Loucy (cell line): ENCODE data around the gene MYO1E.

ENCODE experiments used
- H2AFZ ChIP-seq: fragments of 200-600 bp; sonication (generic); 2 replicates; pipeline ENCODE4 v1.6.0; 2016; ENCODE audit warnings: antibody characterized with exemption, mild to moderate bottlenecking, low read length, moderate library complexity
- H3F3A ChIP-seq: fragments of 200-600 bp; 2 replicates; pipeline ENCODE4 v1.6.0; 2016; ENCODE audit warnings: antibody characterized with exemption, low read depth, mild to moderate bottlenecking
- H3K27me3 ChIP-seq: fragments of 200-600 bp; sonication (generic); 2 replicates; pipeline ENCODE4 v1.6.1; 2014; ENCODE audit warnings: low read length, mild to moderate bottlenecking; ENCODE audit not compliant: insufficient read depth, poor library complexity, severe bottlenecking
- H3K36me3 ChIP-seq: fragments of 200-600 bp; sonication (generic); 2 replicates; pipeline ENCODE4 v1.6.1; 2016; ENCODE audit warnings: low read length; ENCODE audit not compliant: insufficient read depth
- H3K4me1 ChIP-seq: fragments of 200-600 bp; sonication (generic); 2 replicates; pipeline ENCODE4 v1.5.1; 2014; ENCODE audit warnings: low read length, mild to moderate bottlenecking; ENCODE audit not compliant: insufficient read depth, poor library complexity, severe bottlenecking
- H3K4me2 ChIP-seq: fragments of 200-600 bp; sonication (generic); 2 replicates; pipeline ENCODE4 v1.6.0; 2014; ENCODE audit warnings: antibody characterized with exemption, low read length, low read depth, mild to moderate bottlenecking; ENCODE audit not compliant: poor library complexity, severe bottlenecking
- H3K4me3 ChIP-seq: fragments of 200-600 bp; sonication (generic); 2 replicates; pipeline ENCODE4 v1.5.1; 2014; ENCODE audit warnings: low read length, mild to moderate bottlenecking, mixed read lengths; ENCODE audit not compliant: poor library complexity, severe bottlenecking
- H3K79me2 ChIP-seq: fragments of 200-600 bp; sonication (generic); 2 replicates; pipeline ENCODE4 v1.6.1; 2014; ENCODE audit warnings: low read length; ENCODE audit not compliant: insufficient read depth
- H3K9ac ChIP-seq: fragments of 200-600 bp; sonication (generic); 2 replicates; pipeline ENCODE4 v1.6.0; 2014; ENCODE audit warnings: mild to moderate bottlenecking, low read depth, low read length, moderate library complexity; ENCODE audit not compliant: poor library complexity, severe bottlenecking
- H3K9me2 ChIP-seq: fragments of 200-600 bp; sonication (generic); replicated peaks from 2 replicates; pipeline ENCODE4 v1.6.1; 2016; ENCODE audit warnings: low read depth, low read length, mixed read lengths
- H3K9me3 ChIP-seq: fragments of 200-600 bp; sonication (generic); 2 replicates; pipeline ENCODE4 v1.6.1; 2014; ENCODE audit warnings: mild to moderate bottlenecking, antibody characterized with exemption, low read length, low read depth; ENCODE audit not compliant: insufficient read depth
- H4K20me1 ChIP-seq: fragments of 200-600 bp; sonication (generic); 2 replicates; pipeline ENCODE4 v1.6.0; 2014; ENCODE audit warnings: antibody characterized with exemption, low read length, mild to moderate bottlenecking; ENCODE audit not compliant: insufficient read depth, poor library complexity, severe bottlenecking
- EZH2phosphoT487 ChIP-seq: fragments of 200-600 bp; IDR thresholded peaks from 2 replicates; pipeline ENCODE4 v1.6.1; 2018; ENCODE audit warnings: antibody characterized with exemption, mild to moderate bottlenecking, moderate library complexity, borderline replicate concordance
- TF ChIP-seq, protein P1 (sequence below): fragments of 200-600 bp; sonication (generic); conservative IDR thresholded peaks from 2 replicates; pipeline ENCODE4 v1.5.1; 2014; ENCODE audit warnings: mild to moderate bottlenecking, antibody characterized with exemption, low read length

Gene MYO1E

DNA sequence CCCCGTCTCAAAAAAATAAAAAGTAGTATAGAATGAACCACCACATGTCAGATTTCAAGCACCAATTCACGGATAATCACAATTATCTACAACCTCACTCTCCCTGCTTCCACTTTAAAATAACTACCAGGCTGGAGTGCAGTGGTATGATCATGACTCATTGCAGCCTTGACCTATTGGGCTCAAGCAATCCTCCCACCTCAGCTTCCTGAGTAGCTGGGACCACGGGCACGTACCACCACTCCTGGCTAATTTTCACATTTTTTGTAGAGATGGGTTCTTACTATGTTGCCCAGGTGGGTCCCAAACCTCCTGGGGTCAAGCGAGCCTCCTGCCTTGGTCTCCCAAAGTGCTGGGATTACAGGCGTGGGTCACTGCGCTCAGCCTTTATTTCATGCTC lies 204.1 kb downstream of the MYO1E start:
- Histone ChIP-seq H3K79me2 (no peaks in the 10 kb centered on the region), H3K9me3 (no peaks in the 10 kb centered on the region), H3K27me3 (no peaks in the 10 kb centered on the region), H3K9me2 (no peaks in the 10 kb centered on the region), H3K4me2 (peak overlapping the region; percentile 32), H3K4me3 (no peak overlapping the region), H3K4me1 (peaks cover 31% of the 10 kb centered on the region), H3F3A (no peaks in the 10 kb centered on the region), H3K9ac (no peak overlapping the region), H2AFZ (no peak overlapping the region), H4K20me1 (no peaks in the 10 kb centered on the region), H3K36me3 (no peaks in the 10 kb centered on the region)
- TF ChIP-seq EZH2phosphoT487 = no peak
- TF ChIP-seq, protein P1, sequence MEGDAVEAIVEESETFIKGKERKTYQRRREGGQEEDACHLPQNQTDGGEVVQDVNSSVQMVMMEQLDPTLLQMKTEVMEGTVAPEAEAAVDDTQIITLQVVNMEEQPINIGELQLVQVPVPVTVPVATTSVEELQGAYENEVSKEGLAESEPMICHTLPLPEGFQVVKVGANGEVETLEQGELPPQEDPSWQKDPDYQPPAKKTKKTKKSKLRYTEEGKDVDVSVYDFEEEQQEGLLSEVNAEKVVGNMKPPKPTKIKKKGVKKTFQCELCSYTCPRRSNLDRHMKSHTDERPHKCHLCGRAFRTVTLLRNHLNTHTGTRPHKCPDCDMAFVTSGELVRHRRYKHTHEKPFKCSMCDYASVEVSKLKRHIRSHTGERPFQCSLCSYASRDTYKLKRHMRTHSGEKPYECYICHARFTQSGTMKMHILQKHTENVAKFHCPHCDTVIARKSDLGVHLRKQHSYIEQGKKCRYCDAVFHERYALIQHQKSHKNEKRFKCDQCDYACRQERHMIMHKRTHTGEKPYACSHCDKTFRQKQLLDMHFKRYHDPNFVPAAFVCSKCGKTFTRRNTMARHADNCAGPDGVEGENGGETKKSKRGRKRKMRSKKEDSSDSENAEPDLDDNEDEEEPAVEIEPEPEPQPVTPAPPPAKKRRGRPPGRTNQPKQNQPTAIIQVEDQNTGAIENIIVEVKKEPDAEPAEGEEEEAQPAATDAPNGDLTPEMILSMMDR = no peak

DNA sequence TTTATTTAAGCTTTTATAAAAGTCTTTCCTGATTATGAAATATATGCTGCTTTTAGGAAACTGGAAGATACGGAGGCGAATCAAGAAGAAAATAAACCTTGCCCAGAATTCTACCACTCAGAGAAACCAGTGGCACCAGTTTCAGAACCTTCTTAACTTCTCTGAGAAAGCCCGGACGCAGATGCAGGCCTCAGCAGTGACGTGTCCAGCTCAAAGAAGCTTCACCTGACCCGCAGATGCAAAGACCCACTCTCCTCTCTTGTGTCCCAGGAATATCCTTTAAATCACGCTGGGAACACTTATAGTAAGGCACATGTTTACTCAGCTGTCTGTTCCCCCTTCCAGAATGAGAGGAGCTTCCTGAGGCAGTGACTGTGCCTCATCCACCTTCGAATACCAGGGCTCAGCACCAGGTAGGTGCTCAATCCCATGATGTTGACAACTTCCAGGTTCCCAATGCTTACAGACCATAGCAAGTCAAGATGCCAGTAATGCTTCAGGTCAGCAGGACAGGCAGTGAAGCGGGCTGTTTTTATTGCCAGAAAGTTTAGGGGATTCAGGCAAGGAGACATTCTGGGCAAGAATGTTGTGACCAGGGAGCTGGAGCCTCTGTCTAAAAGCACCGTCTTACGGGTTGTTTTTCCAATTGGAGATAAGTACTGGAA lies 205.9 kb downstream of the MYO1E start:
- H3K4me1 ChIP-seq = peaks cover 31% of the 10 kb centered on the region
- no peaks in the 10 kb centered on the region for H3K36me3 ChIP-seq
- H3K9me3 ChIP-seq = no peaks in the 10 kb centered on the region
- H3K4me3 ChIP-seq = no peak overlapping the region
- H3K9me2 ChIP-seq = no peaks in the 10 kb centered on the region
- H2AFZ ChIP-seq = no peak overlapping the region
- H4K20me1 ChIP-seq = no peaks in the 10 kb centered on the region
- no peak for TF ChIP-seq EZH2phosphoT487
- TF ChIP-seq, protein P1 = no peak
- no peak overlapping the region for H3K9ac ChIP-seq
- H3K4me2 ChIP-seq = no peak overlapping the region
- H3K27me3 ChIP-seq = no peaks in the 10 kb centered on the region
- no peaks in the 10 kb centered on the region for H3K79me2 ChIP-seq
- H3F3A ChIP-seq = no peaks in the 10 kb centered on the region

DNA sequence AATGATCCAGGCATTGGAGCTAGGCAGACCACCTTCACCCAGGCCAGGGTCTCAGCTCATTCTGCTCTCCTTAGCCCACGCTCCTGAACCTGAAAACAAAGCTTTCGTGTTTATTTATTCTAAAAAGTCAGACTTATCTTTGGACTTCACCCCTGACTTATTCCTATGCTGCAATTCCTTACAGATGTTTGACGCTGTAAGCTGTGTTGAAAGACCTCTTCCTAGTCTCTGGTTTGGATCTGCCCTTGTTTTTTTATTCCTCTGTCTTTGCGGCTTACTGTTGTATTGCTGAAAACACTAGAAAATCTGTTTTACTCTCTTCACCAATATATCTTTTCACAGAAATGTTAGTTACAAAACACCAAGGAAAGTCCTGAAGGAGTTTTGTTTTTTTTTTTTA lies 206.5 kb downstream of the MYO1E start:
- Histone ChIP-seq H2AFZ (no peak overlapping the region), H3K9ac (no peak overlapping the region), H4K20me1 (no peaks in the 10 kb centered on the region), H3K4me3 (no peak overlapping the region), H3K4me2 (no peak overlapping the region), H3K4me1 (peaks cover 31% of the 10 kb centered on the region), H3K9me2 (no peaks in the 10 kb centered on the region), H3K79me2 (no peaks in the 10 kb centered on the region), H3K36me3 (no peaks in the 10 kb centered on the region), H3K9me3 (no peaks in the 10 kb centered on the region), H3K27me3 (no peaks in the 10 kb centered on the region), H3F3A (no peaks in the 10 kb centered on the region)
- no peak for TF ChIP-seq EZH2phosphoT487
- TF ChIP-seq, protein P1 = no peak
